Sigmoid colon (tissue), 4 donors: ENCODE measurements around the gene PER2.
"Not testable (repeated sequence)": the region's sequence is repeated elsewhere in the genome, so short reads cannot be mapped to it uniquely, and the experiment has no call there.

ENCODE experiments used
- CTCF ChIP-seq, 4 experiments: fragments of 450-650 bp in 3 of 4; fragments of 200-600 bp in 1 of 4; IDR thresholded peaks; one replicate each; pipeline ENCODE4 v1.5.1; 2016 to 2019; ENCODE audit warnings: antibody characterized with exemption in 4 of 4, mild to moderate bottlenecking in 3 of 4, moderate library complexity in 2 of 4
- EP300 ChIP-seq, 4 donors: sonication (generic); formaldehyde crosslinking; IDR thresholded peaks; one replicate each; pipeline ENCODE4 v1.6.1; 2017; ENCODE audit warnings: antibody characterized with exemption in 4 of 4
- POLR2AphosphoS5 ChIP-seq, 4 donors: sonication (generic); formaldehyde crosslinking; IDR thresholded peaks; one replicate each; pipeline ENCODE4 v1.6.1; 2017; ENCODE audit warnings: antibody characterized with exemption in 4 of 4

DNA sequence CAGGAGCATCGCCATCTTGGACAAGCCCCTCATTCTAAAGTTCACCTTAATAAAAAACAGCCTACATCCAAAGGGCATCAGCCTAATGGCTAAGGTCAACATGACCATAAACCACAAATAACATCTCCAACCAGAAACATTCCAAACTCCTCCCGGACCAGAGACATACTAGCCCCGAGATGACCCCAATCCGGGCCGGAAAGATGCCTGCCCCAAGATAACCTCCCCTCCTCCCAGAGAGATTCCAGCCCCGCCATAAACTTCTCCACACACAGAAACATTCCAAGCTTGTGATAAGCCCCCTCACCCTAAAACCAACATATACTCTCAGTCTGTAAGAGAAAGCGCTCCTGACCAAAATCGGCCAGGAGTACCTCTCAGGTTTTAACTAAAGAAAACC, 16.7 kb downstream of the PER2 start:
- not testable (repeated sequence) for TF ChIP-seq CTCF, EP300, POLR2AphosphoS5 (IDR thresholded peaks at IDR 0.05)
